GM06990 (cell line): ENCODE data around the gene SMC5.

Source experiments
- DNase-seq: peaks from one replicate; pipeline ENCODE4 v3.0.0-alpha.2; 2011; ENCODE audit not compliant: insufficient read length; ENCODE audit errors: extremely low read depth
- H3K27me3 ChIP-seq: replicated peaks from 2 replicates; pipeline ENCODE4 v1.6.0; 2011; ENCODE audit warnings: low read length; ENCODE audit not compliant: control insufficient read depth, insufficient read depth
- H3K36me3 ChIP-seq: 2 replicates; pipeline ENCODE4 v1.5.1; 2011; ENCODE audit warnings: low read length; ENCODE audit not compliant: control insufficient read depth, insufficient read depth
- H3K4me3 ChIP-seq: replicated peaks from 2 replicates; pipeline ENCODE4 v1.5.1; 2011; ENCODE audit warnings: low read depth, mild to moderate bottlenecking, control low read depth, low read length
- CTCF ChIP-seq: IDR thresholded peaks from 2 replicates; pipeline ENCODE4 v1.5.1; 2011; ENCODE audit warnings: low read length, control low read depth, mild to moderate bottlenecking, inconsistent platforms; ENCODE audit not compliant: insufficient read depth, poor library complexity, severe bottlenecking

Gene SMC5

GRCh38 chr9:70402213-70402612, 143.4 kb downstream of the SMC5 start:
- no peaks in the 10 kb centered on the region for H3K36me3 ChIP-seq
- H3K4me3 ChIP-seq = no peak overlapping the region
- no peak for DNase-seq
- TF ChIP-seq CTCF = no peak
- H3K27me3 ChIP-seq = no peaks in the 10 kb centered on the region

- TF ChIP-seq CTCF = no peak
- H3K36me3 ChIP-seq = no peaks in the 10 kb centered on the region
- no peaks in the 10 kb centered on the region for H3K27me3 ChIP-seq
- no peak overlapping the region for H3K4me3 ChIP-seq
- no peak for DNase-seq
Measured at GRCh38 chr9:70403166-70403565, 144.4 kb downstream of the SMC5 start.

GRCh38 chr9:70403618-70404025, 144.8 kb downstream of the SMC5 start:
- H3K36me3 ChIP-seq = no peaks in the 10 kb centered on the region
- H3K4me3 ChIP-seq = no peak overlapping the region
- no peak for TF ChIP-seq CTCF
- H3K27me3 ChIP-seq = no peaks in the 10 kb centered on the region
- no peak for DNase-seq

GRCh38 chr9:70404261-70404660, 145.5 kb downstream of the SMC5 start:
- no peak for TF ChIP-seq CTCF
- Histone ChIP-seq H3K36me3 (no peaks in the 10 kb centered on the region), H3K27me3 (no peaks in the 10 kb centered on the region), H3K4me3 (no peak overlapping the region)
- no peak for DNase-seq
